Limb (tissue), 2 donors: ENCODE measurements around the gene BMERB1.

Experiments used
- DNase-seq, 2 donors: peaks; one replicate each; pipeline ENCODE4 v3.0.0-alpha.2; 2016; ENCODE audit errors: extremely low spot score in 2 of 2

Gene BMERB1

GRCh38 chr16:15608398-15609285, 174.3 kb downstream of the BMERB1 start:
- DNase-seq: no peak

DNA sequence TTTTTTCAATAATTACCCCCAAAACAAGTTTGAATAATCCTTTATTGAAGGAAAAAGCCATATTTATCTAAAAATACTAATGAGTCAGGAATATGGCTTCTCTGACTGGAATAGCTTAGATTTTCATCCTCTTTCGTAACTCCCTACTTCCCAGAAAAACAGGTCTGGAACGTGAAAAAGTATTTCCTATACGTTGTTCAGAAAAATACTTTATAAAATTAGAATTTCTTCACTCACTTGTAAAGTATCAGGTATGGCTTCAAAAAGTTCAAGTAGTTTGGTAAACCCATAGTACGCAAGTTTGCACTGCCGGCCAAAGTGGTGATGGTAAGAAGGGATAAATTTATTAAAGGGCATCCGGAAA, 174.9 kb downstream of the BMERB1 start:
- DNase-seq: no peak

GRCh38 chr16:15610369-15610871, 176.0 kb downstream of the BMERB1 start:
- no peak for DNase-seq

GRCh38 chr16:15611610-15612009, 177.2 kb downstream of the BMERB1 start:
- DNase-seq: no peak

GRCh38 chr16:15613676-15614075, 179.3 kb downstream of the BMERB1 start:
- DNase-seq: no peak

- DNase-seq: no peak
These were observed 181.6 kb downstream of the BMERB1 start for GRCh38 chr16:15616012-15616411.

- DNase-seq: no peak
These were observed 182.2 kb downstream of the BMERB1 start for GRCh38 chr16:15616475-15617165.

- DNase-seq: no peak
These were observed 183.5 kb downstream of the BMERB1 start for GRCh38 chr16:15617901-15618300.

- DNase-seq: no peak
These were observed 184.0 kb downstream of the BMERB1 start for GRCh38 chr16:15618392-15618791.

GRCh38 chr16:15620611-15621195, 186.3 kb downstream of the BMERB1 start:
- DNase-seq: no peak

GRCh38 chr16:15621456-15621855, 187.1 kb downstream of the BMERB1 start:
- DNase-seq: no peak

GRCh38 chr16:15621889-15622288, 187.5 kb downstream of the BMERB1 start:
- no peak for DNase-seq

DNA sequence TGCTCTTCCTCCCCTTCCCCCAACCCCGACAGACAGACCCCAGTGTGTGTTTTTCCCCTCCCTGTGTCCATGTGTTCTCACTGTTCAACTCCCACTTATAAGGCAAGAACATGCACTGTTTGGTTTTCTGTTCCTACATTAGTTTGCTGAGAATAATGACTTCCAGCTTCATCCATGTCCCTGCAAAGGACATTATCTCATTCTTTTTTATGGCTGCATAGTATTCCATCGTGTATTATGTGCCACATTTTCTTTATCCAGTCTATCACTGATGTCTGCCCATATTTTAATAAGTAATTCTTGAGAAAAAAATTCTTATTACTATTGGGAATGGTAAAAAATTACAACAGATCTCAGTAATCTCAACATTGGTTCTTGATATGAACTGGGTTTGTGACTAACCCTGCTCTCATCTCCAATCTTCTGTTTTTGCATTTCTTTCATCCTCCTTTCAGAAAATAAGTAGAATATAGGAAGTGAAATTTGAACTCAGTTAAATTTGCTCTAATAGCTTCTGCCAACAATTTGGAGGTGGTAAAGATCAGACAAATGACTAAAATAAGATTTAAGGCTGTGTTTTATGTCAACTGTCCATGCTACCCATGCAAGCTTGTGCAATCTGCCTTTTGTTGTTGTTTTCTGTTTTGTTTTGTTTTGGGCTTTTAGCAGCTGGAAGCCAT, 197.5 kb downstream of the BMERB1 start:
- no peak for DNase-seq

- no peak for DNase-seq
These were observed 201.5 kb downstream of the BMERB1 start for GRCh38 chr16:15635926-15636325.

DNA sequence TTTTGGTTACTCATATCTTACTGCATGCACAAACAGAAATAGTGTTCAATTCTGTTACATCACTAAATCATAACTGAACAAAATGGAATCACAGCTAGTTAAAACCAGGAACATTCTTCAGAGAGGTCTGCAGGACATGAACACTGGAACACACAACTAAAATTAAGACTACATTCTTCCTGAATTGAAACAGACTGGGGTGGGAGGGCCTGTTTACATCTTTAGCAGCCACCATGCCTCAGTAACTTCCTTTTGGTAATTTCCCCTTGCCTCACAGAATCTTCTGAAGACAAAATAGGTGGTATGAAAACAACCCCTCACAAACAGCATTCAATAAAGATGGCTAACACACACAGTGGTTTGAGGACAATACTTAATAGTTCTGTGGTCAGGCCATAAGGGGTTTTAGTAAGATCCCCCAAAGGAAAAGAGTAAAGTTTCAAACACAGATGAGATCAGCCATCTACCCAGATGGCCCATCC, 202.0 kb downstream of the BMERB1 start:
- DNase-seq: no peak
